ENCODE results near the gene RAP1GAP2. TPM values are rescaled to one million over a fixed set of nuclear protein-coding genes. Genes with fewer than 3 reads are reported as not detected.
"Not testable (repeated sequence)": the region's sequence is repeated elsewhere in the genome, so short reads cannot be mapped to it uniquely, and the experiment has no call there.

The RAP1GAP2 gene
- polyA plus RNA-seq, 1 experiment, result 4.8 TPM

- Histone ChIP-seq H3K4me3 (ENCODE audit: low read depth, low read length) (no peak overlapping the region), H3K27me3 (ENCODE audit: control insufficient read depth, insufficient read depth, low read length) (no peaks in the 10 kb centered on the region), H3K36me3 (ENCODE audit: control insufficient read depth, insufficient read depth, low read length) (peaks cover 1% of the 10 kb centered on the region; the same call in 1 of the 2 replicates)
- ChIA-PET CTCF (interaction anchor here (0.8 to 1.3 kb wide), 2 partner anchors 12 to 170 kb away, joined by 3 read pairs; no protein-coding TSS in a partner anchor), POLR2A (no interaction called here)
- DNase-seq (ENCODE audit: low read depth), result no peak
- no peak for TF ChIP-seq CTCF (IDR thresholded peaks at IDR 0.05; ENCODE audit: insufficient read depth, low read depth, low read length)
Measured at GRCh38 chr17:2996810-2997670, 200.8 kb downstream of the RAP1GAP2 start.

DNA sequence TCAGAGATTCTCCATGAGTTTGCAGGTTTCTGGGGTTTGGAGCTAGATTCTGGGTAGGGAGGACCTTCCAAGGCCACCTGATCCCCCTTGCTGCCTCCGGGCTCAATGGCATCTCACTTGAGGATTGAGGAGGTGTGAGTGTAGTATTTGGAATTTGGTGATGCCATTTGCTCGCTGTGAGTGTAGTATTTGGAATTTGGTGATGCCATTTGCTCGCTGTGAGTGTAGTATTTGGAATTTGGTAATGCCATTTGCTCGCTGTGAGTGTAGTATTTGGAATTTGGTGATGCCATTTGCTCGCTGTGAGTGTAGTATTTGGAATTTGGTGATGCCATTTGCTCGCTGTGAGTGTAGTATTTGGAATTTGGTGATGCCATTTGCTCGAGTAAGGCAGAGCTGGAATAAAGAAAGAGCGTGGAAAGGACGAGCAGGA is 202.2 kb downstream of the RAP1GAP2 start:
- H3K36me3 ChIP-seq (ENCODE audit: control insufficient read depth, insufficient read depth, low read length); DNase-seq (ENCODE audit: low read depth); H3K4me3 ChIP-seq (ENCODE audit: low read depth, low read length); H3K27me3 ChIP-seq (ENCODE audit: control insufficient read depth, insufficient read depth, low read length); POLR2A ChIA-PET: not testable (repeated sequence)
- CTCF ChIA-PET, result interaction anchor here (1.0 kb wide), 1 partner anchor 57 kb away, joined by 5 read pairs; no protein-coding TSS in a partner anchor

GRCh38 chr17:3002538-3003295 is 206.5 kb downstream of the RAP1GAP2 start:
- Histone ChIP-seq H3K4me3 (ENCODE audit: low read depth, low read length) (no peak overlapping the region), H3K27me3 (ENCODE audit: control insufficient read depth, insufficient read depth, low read length) (no peaks in the 10 kb centered on the region), H3K36me3 (ENCODE audit: control insufficient read depth, insufficient read depth, low read length) (no peaks in the 10 kb centered on the region; the same call in 1 of the 2 replicates)
- TF ChIP-seq CTCF (IDR thresholded peaks at IDR 0.05; ENCODE audit: insufficient read depth, low read depth, low read length), result no peak
- ChIA-PET POLR2A (no interaction called here), CTCF (interaction anchor here (1.5 to 2.2 kb wide), 3 partner anchors 10 to 13 kb away, joined by 3 to 10 read pairs (median 4); no protein-coding TSS in a partner anchor)
- DNase-seq (ENCODE audit: low read depth), result no peak

DNA sequence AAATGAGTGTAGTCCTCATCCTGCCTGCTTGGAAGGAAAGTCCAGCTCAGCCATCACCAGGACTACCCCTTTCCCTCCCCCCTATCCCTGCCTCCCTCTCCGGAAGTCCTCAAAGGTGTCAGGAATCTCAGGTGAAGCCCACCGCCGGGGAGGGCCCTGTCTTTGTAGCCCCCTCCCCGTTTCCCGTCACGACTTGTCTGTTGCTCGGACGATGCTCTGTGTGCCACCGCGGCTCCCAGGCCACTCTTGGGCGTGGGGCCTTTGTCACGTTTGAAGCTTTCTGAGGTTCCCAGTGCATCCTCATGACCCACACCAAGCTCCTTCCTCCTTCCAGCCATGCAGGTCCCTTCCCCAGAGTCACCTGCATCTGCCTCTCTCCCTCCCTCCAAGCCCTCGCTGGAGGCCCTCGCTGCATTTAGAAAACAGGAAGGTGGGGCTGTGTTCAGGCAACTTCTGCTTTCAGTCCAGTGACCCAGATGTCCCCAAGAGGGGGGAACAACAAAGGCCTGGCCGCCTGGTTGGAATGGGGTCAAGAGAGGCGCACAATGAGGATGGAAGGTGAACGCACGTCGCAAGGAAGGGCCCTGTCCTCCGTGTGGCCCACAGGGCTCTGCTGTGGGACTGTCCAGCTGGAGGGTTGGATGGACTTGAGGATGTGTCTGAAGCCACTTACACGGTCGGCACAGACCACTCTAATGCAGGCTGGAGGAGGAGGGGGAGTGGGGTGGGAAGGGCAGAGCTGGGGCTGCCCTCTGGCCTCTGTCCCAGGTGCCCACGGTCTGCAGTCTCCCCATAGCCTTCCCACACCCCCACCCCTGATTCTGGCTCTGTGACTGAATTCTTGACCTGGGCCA is 207.3 kb downstream of the RAP1GAP2 start:
- H3K36me3 ChIP-seq (ENCODE audit: control insufficient read depth, insufficient read depth, low read length), result peaks cover 3% of the 10 kb centered on the region
- TF ChIP-seq CTCF (IDR thresholded peaks at IDR 0.05; ENCODE audit: insufficient read depth, low read depth, low read length), result no peak
- no peak overlapping the region for H3K4me3 ChIP-seq (ENCODE audit: low read depth, low read length)
- DNase-seq (ENCODE audit: low read depth), result no peak
- CTCF ChIA-PET, result interaction anchor here (0.6 to 2.2 kb wide), 5 partner anchors 9 to 732 kb away, joined by 3 to 10 read pairs (median 3); no protein-coding TSS in a partner anchor
- no peaks in the 10 kb centered on the region for H3K27me3 ChIP-seq (ENCODE audit: control insufficient read depth, insufficient read depth, low read length)
- POLR2A ChIA-PET, result interaction anchor here (0.7 kb wide), 1 partner anchor 178 kb away, joined by 4 read pairs; no protein-coding TSS in a partner anchor

GRCh38 chr17:3004150-3004801 is 208.0 kb downstream of the RAP1GAP2 start:
- no peak for TF ChIP-seq CTCF (IDR thresholded peaks at IDR 0.05; ENCODE audit: insufficient read depth, low read depth, low read length)
- ChIA-PET CTCF (interaction anchor here (0.6 to 2.2 kb wide), 5 partner anchors 9 to 156 kb away, joined by 3 to 10 read pairs (median 3); no protein-coding TSS in a partner anchor), POLR2A (interaction anchor here (0.7 kb wide), 1 partner anchor 179 kb away, joined by 4 read pairs; no protein-coding TSS in a partner anchor)
- peak; percentile 67 for DNase-seq (ENCODE audit: low read depth)
- H3K4me3 ChIP-seq (ENCODE audit: low read depth, low read length), result no peak overlapping the region; the same call in 1 of the 2 replicates
- peaks cover 5% of the 10 kb centered on the region for H3K36me3 ChIP-seq (ENCODE audit: control insufficient read depth, insufficient read depth, low read length)
- no peaks in the 10 kb centered on the region for H3K27me3 ChIP-seq (ENCODE audit: control insufficient read depth, insufficient read depth, low read length)
